HepG2 (cell line): Measurements from ENCODE around the gene ISG20L2. TPM values are rescaled to one million over a fixed set of nuclear protein-coding genes. Genes with fewer than 3 reads are reported as not detected.

Experiments used
- DMTF1 ChIP-seq: sonication (generic); formaldehyde crosslinking; IDR thresholded peaks from 2 replicates; pipeline ENCODE4 v1.4.0; 2020; ENCODE audit warnings: mild to moderate bottlenecking, missing genetic modification reagents
- GMEB1 ChIP-seq: sonication (generic); formaldehyde crosslinking; IDR thresholded peaks from 2 replicates; pipeline ENCODE4 v1.5.1; 2020; ENCODE audit warnings: missing genetic modification reagents, mild to moderate bottlenecking, borderline replicate concordance
- MEIS1 ChIP-seq: sonication (generic); formaldehyde crosslinking; IDR thresholded peaks from 2 replicates; pipeline ENCODE4 v1.9.0; 2021; ENCODE audit warnings: mild to moderate bottlenecking, missing genetic modification reagents, moderate library complexity, borderline replicate concordance
- NAIF1 ChIP-seq: sonication (generic); formaldehyde crosslinking; IDR thresholded peaks from 2 replicates; pipeline ENCODE4 v1.5.0; 2020; ENCODE audit warnings: mild to moderate bottlenecking, missing genetic modification reagents, borderline replicate concordance
- NFRKB ChIP-seq: fragments of 450-650 bp; IDR thresholded peaks from 2 replicates; pipeline ENCODE4 v1.6.1; 2017
- SMAD3 ChIP-seq: sonication (generic); formaldehyde crosslinking; IDR thresholded peaks from 2 replicates; pipeline ENCODE4 v1.4.0; 2020; ENCODE audit warnings: missing genetic modification reagents
- SPEN ChIP-seq: sonication (generic); formaldehyde crosslinking; IDR thresholded peaks from 2 replicates; pipeline ENCODE4 v1.5.1; 2020; ENCODE audit warnings: low read depth, mild to moderate bottlenecking, missing genetic modification reagents
- ZMAT5 ChIP-seq: sonication (generic); formaldehyde crosslinking; IDR thresholded peaks from 2 replicates; pipeline ENCODE4 v1.5.0; 2020; ENCODE audit warnings: mild to moderate bottlenecking, low read depth, missing genetic modification reagents, borderline replicate concordance
- ZMYM3 ChIP-seq: sonication (generic); formaldehyde crosslinking; IDR thresholded peaks from 2 replicates; pipeline ENCODE4 v1.5.1; 2020; ENCODE audit warnings: mild to moderate bottlenecking, missing genetic modification reagents
- ZNF282 ChIP-seq: fragments of 450-650 bp; IDR thresholded peaks from 2 replicates; pipeline ENCODE4 v1.6.1; 2018; ENCODE audit not compliant: partially characterized antibody
- ZNF432 ChIP-seq: sonication (generic); formaldehyde crosslinking; IDR thresholded peaks from 2 replicates; pipeline ENCODE4 v1.5.0; 2020; ENCODE audit warnings: missing genetic modification reagents, mild to moderate bottlenecking, borderline replicate concordance
- ZNF552 ChIP-seq: sonication (generic); formaldehyde crosslinking; IDR thresholded peaks from 2 replicates; pipeline ENCODE4 v1.9.0; 2022; ENCODE audit warnings: missing genetic modification reagents, mild to moderate bottlenecking, borderline replicate concordance
- ZNF609 ChIP-seq: sonication (generic); formaldehyde crosslinking; IDR thresholded peaks from 2 replicates; pipeline ENCODE4 v1.4.0; 2020; ENCODE audit warnings: mild to moderate bottlenecking, missing genetic modification reagents, borderline replicate concordance
- polyA plus RNA-seq, 8 experiments: library from polyadenylated mRNA; depleted of rRNA in 3 of 8; stranded (reverse) in 7 of 8; unstranded in 1 of 8; fragments of >200 nt; fragmentation: Illumina TruSeq in 4 of 8; extraction: Trizol in 4 of 8; gene quantifications; 2 replicates each; pipeline versions ENCODE4 v1.2.1 to v1.2.3, GENCODE V29; 2011 to 2016; ENCODE audit warnings: low read depth in 4 of 8, missing spikeins in 1 of 8, mixed read lengths in 1 of 8; ENCODE audit not compliant: insufficient read depth in 1 of 8
- total RNA-seq, 5 experiments: library from RNA; depleted of rRNA; stranded (reverse); fragments of >200 nt; fragmentation: Illumina TruSeq; extraction: Trizol; gene quantifications; 2 replicates each; pipeline ENCODE4 v1.2.3, GENCODE V29; 2016; ENCODE audit warnings: low read depth in 1 of 5

ISG20L2 gene
- total and polyA plus RNA-seq, 2 of the 13 experiments (the other 11 are each of a cell fraction or from before 2014, with no cell fraction given): 19.8 to 21.3 TPM

- TF ChIP-seq ZMAT5 (CRISPR knock-in tag) (no peak), ZMYM3 (CRISPR knock-in tag) (peak; percentile 80), SMAD3 (no peak), ZNF282 (no peak), NAIF1 (CRISPR knock-in tag) (no peak), ZNF432 (CRISPR knock-in tag) (no peak), DMTF1 (CRISPR knock-in tag) (no peak), NFRKB (no peak), ZNF609 (CRISPR knock-in tag) (no peak), ZNF552 (CRISPR knock-in tag) (no peak), SPEN (CRISPR knock-in tag) (no peak), GMEB1 (CRISPR knock-in tag) (no peak), MEIS1 (CRISPR knock-in tag) (no peak)
Observed at GRCh38 chr1:156752843-156753482, 24.4 kb upstream of the ISG20L2 start (continued).
